H1 (cell line): ENCODE measurements around the gene OR6V1. TPM values are rescaled to one million over a fixed set of nuclear protein-coding genes. Genes with fewer than 3 reads are reported as not detected.

ENCODE experiments used
- ATF2 ChIP-seq: IDR thresholded peaks from 2 replicates; pipeline ENCODE4 v1.6.1; 2012; ENCODE audit warnings: low read length, inconsistent platforms
- BACH1 ChIP-seq: IDR thresholded peaks from 2 replicates; pipeline ENCODE4 v1.6.1; 2012; ENCODE audit warnings: low read length, improper control_type of control experiment
- CBX5 ChIP-seq: fragments of 300-800, 300-1000 bp; sonication (generic); IDR thresholded peaks from 2 replicates; pipeline ENCODE4 v1.7.1; 2016; ENCODE audit warnings: antibody characterized with exemption, low read length, low read depth
- CHD1 ChIP-seq: IDR thresholded peaks from 2 replicates; pipeline ENCODE4 v1.6.1; 2012; ENCODE audit warnings: low read depth, low read length, improper control_type of control experiment
- GTF2F1 ChIP-seq: IDR thresholded peaks from 2 replicates; pipeline ENCODE4 v1.6.1; 2012; ENCODE audit warnings: low read depth, low read length, improper control_type of control experiment, borderline replicate concordance
- JUND ChIP-seq: IDR thresholded peaks from 2 replicates; pipeline ENCODE4 v1.6.1; 2011; ENCODE audit warnings: mild to moderate bottlenecking, improper control_type of control experiment, low read length
- TAF1 ChIP-seq: IDR thresholded peaks from 2 replicates; pipeline ENCODE4 v1.6.1; 2011; ENCODE audit warnings: mild to moderate bottlenecking, low read depth, low read length
- polyA plus RNA-seq, 7 experiments: library from polyadenylated mRNA; depleted of rRNA in 3 of 7; stranded (reverse) in 5 of 7; unstranded in 2 of 7; fragments of >200 nt in 5 of 7; fragments of 200-250 nt in 2 of 7; gene quantifications; 1 replicate in 5 of 7; 2 replicates in 1 of 7; 4 replicates in 1 of 7; pipeline versions ENCODE4 v1.2.1 to v1.2.3, GENCODE V29; 2011 to 2013; ENCODE audit warnings: missing spikeins in 2 of 7, mixed read lengths in 2 of 7
- total RNA-seq: library from RNA; stranded (reverse); fragmentation: NEBNext Ultra II Directional; extraction: Animal tissue kit (Norgen Biotek cat#: 25700); gene quantifications from 2 replicates; pipeline ENCODE4 v1.2.1, GENCODE V29; 2021
- TF ChIP-seq, protein P1 (sequence below): IDR thresholded peaks from 2 replicates; pipeline ENCODE4 v1.6.1; 2012; ENCODE audit warnings: inconsistent platforms

Gene OR6V1
- total and polyA plus RNA-seq, 2 of the 8 experiments (the other 6 are each of a cell fraction or from before 2014, with no cell fraction given) = not detected

- TF ChIP-seq ATF2 = no peak
- TF ChIP-seq GTF2F1 = no peak
- TF ChIP-seq, protein P1, sequence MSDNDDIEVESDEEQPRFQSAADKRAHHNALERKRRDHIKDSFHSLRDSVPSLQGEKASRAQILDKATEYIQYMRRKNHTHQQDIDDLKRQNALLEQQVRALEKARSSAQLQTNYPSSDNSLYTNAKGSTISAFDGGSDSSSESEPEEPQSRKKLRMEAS = no peak
- no peak for TF ChIP-seq TAF1
- TF ChIP-seq CBX5 = no peak
- no peak for TF ChIP-seq BACH1
- TF ChIP-seq CHD1 = no peak
- TF ChIP-seq JUND = no peak
Measured at GRCh38 chr7:143049362-143049761, 2.8 kb upstream of the OR6V1 start (continued).
